ENCODE measurements around the gene B3GNT4.

DNA sequence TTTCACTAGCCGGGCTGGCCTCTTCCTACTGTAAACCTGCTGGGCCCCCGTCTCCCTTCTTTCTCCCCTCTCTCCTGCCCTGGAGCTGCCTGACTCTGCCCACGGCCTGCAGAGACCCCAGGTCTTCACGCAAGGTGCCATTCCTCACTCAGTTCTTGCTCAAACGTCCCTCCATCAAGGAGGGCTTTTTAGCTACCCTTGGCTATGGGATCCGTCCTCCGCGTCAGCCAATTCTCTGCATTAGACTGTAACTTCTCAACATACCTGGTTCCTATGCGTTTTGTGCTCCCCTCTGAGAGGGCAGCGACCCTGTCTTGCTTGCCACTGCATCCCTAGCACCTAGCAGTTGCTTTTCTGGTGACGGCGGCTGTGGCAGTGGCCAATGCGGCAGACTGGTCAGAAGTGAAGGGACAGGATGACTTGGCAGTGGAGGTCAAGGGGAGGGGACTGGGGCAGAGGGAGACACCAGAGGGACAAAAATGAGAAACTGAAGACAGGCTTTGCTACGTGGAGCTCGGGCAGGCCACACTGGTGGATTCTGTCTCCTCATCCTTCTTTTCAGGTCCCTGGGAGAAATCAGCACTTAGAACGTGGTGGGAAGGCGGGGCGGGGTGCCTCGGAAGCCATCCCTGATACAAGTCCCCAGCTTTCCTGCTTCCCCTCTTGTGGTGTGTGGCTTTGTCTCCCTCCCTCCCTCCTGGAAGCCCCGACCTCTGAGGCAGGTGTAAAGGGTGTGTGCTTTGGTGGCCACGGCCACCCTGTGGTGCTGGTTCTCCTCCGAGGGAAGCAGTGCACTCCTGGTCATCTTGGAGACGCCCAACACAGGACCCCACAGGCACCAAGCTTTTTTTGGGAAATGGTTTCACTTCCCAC, 1.8 kb downstream of the B3GNT4 start:
- no peak for TF ChIP-seq POLR2A (IDR thresholded peaks at IDR 0.05)
- TF ChIP-seq, protein P1, sequence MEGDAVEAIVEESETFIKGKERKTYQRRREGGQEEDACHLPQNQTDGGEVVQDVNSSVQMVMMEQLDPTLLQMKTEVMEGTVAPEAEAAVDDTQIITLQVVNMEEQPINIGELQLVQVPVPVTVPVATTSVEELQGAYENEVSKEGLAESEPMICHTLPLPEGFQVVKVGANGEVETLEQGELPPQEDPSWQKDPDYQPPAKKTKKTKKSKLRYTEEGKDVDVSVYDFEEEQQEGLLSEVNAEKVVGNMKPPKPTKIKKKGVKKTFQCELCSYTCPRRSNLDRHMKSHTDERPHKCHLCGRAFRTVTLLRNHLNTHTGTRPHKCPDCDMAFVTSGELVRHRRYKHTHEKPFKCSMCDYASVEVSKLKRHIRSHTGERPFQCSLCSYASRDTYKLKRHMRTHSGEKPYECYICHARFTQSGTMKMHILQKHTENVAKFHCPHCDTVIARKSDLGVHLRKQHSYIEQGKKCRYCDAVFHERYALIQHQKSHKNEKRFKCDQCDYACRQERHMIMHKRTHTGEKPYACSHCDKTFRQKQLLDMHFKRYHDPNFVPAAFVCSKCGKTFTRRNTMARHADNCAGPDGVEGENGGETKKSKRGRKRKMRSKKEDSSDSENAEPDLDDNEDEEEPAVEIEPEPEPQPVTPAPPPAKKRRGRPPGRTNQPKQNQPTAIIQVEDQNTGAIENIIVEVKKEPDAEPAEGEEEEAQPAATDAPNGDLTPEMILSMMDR (IDR thresholded peaks at IDR 0.05), result no peak

All from stomach (tissue), 4 donors.